MM.1S (cell line): ENCODE data around the gene GLCE.

ENCODE experiments used
- CTCF ChIP-seq: fragments of 300-600 bp; sonication (generic); IDR thresholded peaks from 2 replicates; pipeline ENCODE4 v1.5.1; 2016; ENCODE audit warnings: antibody characterized with exemption, low read length, mixed read lengths
- EZH2phosphoT487 ChIP-seq: fragments of 300-600 bp; sonication (generic); IDR thresholded peaks from 2 replicates; pipeline ENCODE4 v1.6.1; 2018; ENCODE audit warnings: antibody characterized with exemption, low read length

- no peak for TF ChIP-seq CTCF
- no peak for TF ChIP-seq EZH2phosphoT487
These were observed 119.2 kb downstream of the GLCE start for GRCh38 chr15:69279636-69280035.
